Right lobe of liver (tissue), 6 donors: ENCODE data around the gene ZC3H13. TPM values are rescaled to one million over a fixed set of nuclear protein-coding genes. Genes with fewer than 3 reads are reported as not detected.

ENCODE experiments used
- ATAC-seq, 4 donors: fragments of 200-7000 bp; cut with Tn5 transposase; one replicate each; pipeline ENCODE4 v1.9.1; 2020; ENCODE audit warnings: mild to moderate bottlenecking in 4 of 4, moderate library complexity in 4 of 4
- DNase-seq, 3 donors: peaks; one replicate each; pipeline ENCODE4 v3.0.0-alpha.2; 2020
- H3K27ac ChIP-seq, 3 donors: fragments of 200-600 bp; one replicate each; pipeline ENCODE4 v1.8.0; 2022
- H3K27me3 ChIP-seq, 2 donors: fragments of 200-600 bp; one replicate each; pipeline ENCODE4 v1.8.0; 2022
- H3K36me3 ChIP-seq, 4 donors: fragments of 200-600 bp; sonication (generic) in 1 of 4; one replicate each; pipeline versions ENCODE4 v1.5.1 to v1.8.0; 2017 to 2022; ENCODE audit warnings: control low read depth in 1 of 4
- H3K4me1 ChIP-seq, 4 donors: fragments of 200-600 bp; sonication (generic) in 1 of 4; one replicate each; pipeline versions ENCODE4 v1.5.1 to v1.8.0; 2017 to 2022; ENCODE audit warnings: control low read depth in 1 of 4
- H3K4me3 ChIP-seq, 3 donors: fragments of 200-600 bp; one replicate each; pipeline ENCODE4 v1.8.0; 2022
- H3K9me3 ChIP-seq, 4 donors: fragments of 200-600 bp; sonication (generic) in 1 of 4; one replicate each; pipeline versions ENCODE4 v1.5.1 to v1.8.0; 2017 to 2022; ENCODE audit warnings: control low read depth in 1 of 4
- CTCF ChIP-seq, 4 donors: fragments of 200-600 bp in 3 of 4; fragments of 450-650 bp in 1 of 4; IDR thresholded peaks; one replicate each; pipeline versions ENCODE4 v1.5.1 to v1.8.0; 2016 to 2022; ENCODE audit warnings: antibody characterized with exemption in 4 of 4, mild to moderate bottlenecking in 2 of 4
- POLR2A ChIP-seq: fragments of 450-650 bp; IDR thresholded peaks from one replicate; pipeline ENCODE4 v1.6.1; 2017; ENCODE audit warnings: antibody characterized with exemption, mild to moderate bottlenecking
- WGBS: methylation state at CpG from one replicate; pipeline ENCODE4 v1.1.6; 2018; ENCODE audit warnings: low coverage, low lambda C conversion rate; ENCODE audit not compliant: insufficient coverage; ENCODE audit errors: missing lambda C conversion rate; 5-methylcytosine and 5-hydroxymethylcytosine counted together
- intact Hi-C, 2 donors: fragments of 100-400 bp; cut with DNase I; formaldehyde crosslinking; loops; one replicate each; pipeline versions ENCODE4 v1.11.2 to v1.14.1; 2022
- total RNA-seq, 6 experiments: library from RNA; depleted of rRNA in 2 of 6; stranded (reverse); fragments of >200 nt in 2 of 6; fragmentation: NEBNext Ultra II Directional in 3 of 6; extraction: Animal tissue kit (Norgen Biotek cat#: 25700) in 3 of 6; gene quantifications; one replicate each; pipeline versions ENCODE4 v1.1.0 to v1.2.4, GENCODE V29; 2016 to 2023
- donor health status: DM: no; HTN: yes; CAD: no.
- donor health status: DM: no; HTN: no; CAD: no.
- donor health status: DM: no; HTN: no; CAD: no.
- donor health status: DM: no; HTN: yes; CAD: no.
- donor health status: DM: no; HTN: yes; CAD: no.

The ZC3H13 gene
- total RNA-seq, 6 experiments from 2014 or later, result 20.3 to 52.8 (median 50.3) TPM

DNA sequence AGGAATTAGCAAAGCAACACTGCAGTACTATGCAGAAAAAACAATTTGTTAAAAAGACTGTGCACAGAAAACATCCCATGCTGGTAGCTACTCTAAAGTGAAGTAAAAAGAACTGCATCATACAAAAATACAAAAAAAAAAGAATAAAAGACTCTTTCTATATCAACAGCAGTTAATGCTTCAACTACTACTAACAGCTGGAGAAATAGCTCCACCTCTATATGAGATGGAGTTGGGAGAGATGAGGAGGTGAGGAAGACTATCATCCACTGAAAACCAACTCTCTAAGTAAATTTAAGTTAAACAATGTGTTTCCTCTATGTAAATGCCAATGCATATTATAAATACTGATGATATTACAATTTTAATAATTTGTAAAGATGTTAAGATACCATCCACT lies 1.8 kb downstream of the ZC3H13 start:
- Histone ChIP-seq H3K9me3 (no peaks in the 10 kb centered on the region), H3K36me3 (peaks cover 0 to 23% (median 10%) of the 10 kb centered on the region in 4 donors), H3K27me3 (no peaks in the 10 kb centered on the region), H3K4me1 (peaks cover 0 to 14% (median 5%) of the 10 kb centered on the region in 4 donors), H3K4me3 (no peak overlapping the region), H3K27ac (no peak overlapping the region)
- intact Hi-C loops, result no loop called here
- TF ChIP-seq POLR2A, result no peak
- TF ChIP-seq CTCF (IDR thresholded peaks at IDR 0.05), result no peak
- no peak for ATAC-seq
- no peak for DNase-seq

DNA sequence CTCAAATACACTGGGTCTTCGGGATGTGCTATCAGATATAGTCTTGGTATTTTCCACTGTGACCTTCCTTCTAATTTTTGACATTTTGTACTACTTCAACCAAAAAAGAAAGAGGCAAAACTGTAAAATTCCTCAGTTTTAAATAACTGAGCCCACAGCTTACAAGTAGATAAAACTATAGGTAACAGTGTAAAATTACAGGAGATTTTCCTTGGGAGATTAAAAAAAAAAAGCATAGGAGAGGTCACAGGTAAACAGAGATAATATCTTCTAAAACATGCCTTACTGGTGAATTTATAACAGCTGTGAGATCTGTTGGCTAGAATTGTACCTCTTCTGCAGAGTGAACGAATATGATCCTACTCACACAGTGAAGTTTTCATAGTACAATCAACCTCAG lies 7.1 kb downstream of the ZC3H13 start:
- DNase-seq (no peak), ATAC-seq (no peak)
- Histone ChIP-seq H3K4me3 (no peak overlapping the region), H3K27ac (no peak overlapping the region), H3K36me3 (peaks cover 0 to 23% (median 9%) of the 10 kb centered on the region in 4 donors), H3K9me3 (no peaks in the 10 kb centered on the region), H3K27me3 (no peaks in the 10 kb centered on the region), H3K4me1 (no peaks in the 10 kb centered on the region)
- WGBS, result 74% methylated on average over 2 of the region's 2 CpGs
- intact Hi-C loops, result no loop called here
- TF ChIP-seq POLR2A (no peak), CTCF (IDR thresholded peaks at IDR 0.05) (no peak)

GRCh38 chr13:46043647-46044046 lies 8.9 kb downstream of the ZC3H13 start:
- ATAC-seq (no peak), DNase-seq (no peak)
- no peak overlapping the region for H3K4me3 ChIP-seq
- no peak overlapping the region for H3K27ac ChIP-seq
- H3K27me3 ChIP-seq, result no peaks in the 10 kb centered on the region
- H3K36me3 ChIP-seq, result peaks cover 0 to 30% (median 9%) of the 10 kb centered on the region in 4 donors
- intact Hi-C loops, result no loop called here
- WGBS, result 96% methylated on average over 5 of the region's 5 CpGs
- no peaks in the 10 kb centered on the region for H3K9me3 ChIP-seq
- TF ChIP-seq POLR2A, result no peak
- no peak for TF ChIP-seq CTCF (IDR thresholded peaks at IDR 0.05)
- H3K4me1 ChIP-seq, result no peaks in the 10 kb centered on the region

DNA sequence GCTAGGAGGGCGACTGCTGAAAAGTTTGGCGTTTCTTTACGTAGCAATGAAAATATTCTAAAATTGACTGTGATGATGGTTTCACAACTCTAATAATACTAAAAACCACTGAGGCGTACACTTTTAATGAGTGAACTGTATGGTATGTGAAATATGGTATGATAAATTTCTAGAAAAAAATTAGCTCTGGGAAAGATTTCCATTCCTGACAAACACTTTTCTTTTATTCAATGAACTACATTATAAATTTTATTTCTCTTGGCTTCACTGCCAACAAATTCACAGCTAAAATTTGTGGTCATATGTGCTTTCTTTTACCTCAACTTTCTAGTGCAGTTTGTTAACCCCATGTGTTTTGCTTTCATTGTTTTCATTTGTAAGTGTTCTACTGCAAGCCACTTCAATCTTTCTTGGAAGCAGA lies 11.1 kb downstream of the ZC3H13 start:
- no peak for DNase-seq
- Histone ChIP-seq H3K9me3 (no peaks in the 10 kb centered on the region), H3K27ac (no peak overlapping the region), H3K4me1 (no peaks in the 10 kb centered on the region), H3K4me3 (no peak overlapping the region), H3K27me3 (no peaks in the 10 kb centered on the region), H3K36me3 (peaks cover 0 to 47% (median 15%) of the 10 kb centered on the region in 4 donors)
- TF ChIP-seq POLR2A (no peak), CTCF (IDR thresholded peaks at IDR 0.05) (no peak)
- ATAC-seq, result no peak
- 89% methylated on average over 4 of the region's 4 CpGs for WGBS
- intact Hi-C loops, result no loop called here

DNA sequence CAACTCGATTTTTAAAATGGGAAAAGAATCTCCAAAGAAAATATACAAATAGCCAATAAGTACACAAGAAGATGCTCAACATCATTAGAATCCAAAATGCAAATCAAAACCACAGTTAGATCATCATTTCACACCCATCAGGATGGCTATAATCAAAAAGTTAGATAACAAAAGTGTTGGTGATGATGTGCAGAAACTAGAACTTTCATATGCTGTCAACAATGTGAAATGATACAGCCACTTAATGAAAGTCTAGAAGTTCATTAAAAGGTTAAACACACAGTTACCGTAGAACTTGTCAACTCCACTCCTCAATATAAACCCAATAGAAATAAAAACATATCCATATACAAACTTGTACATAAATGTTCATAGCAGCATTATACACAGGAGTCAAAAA lies 11.8 kb downstream of the ZC3H13 start:
- ATAC-seq, result no peak
- no peaks in the 10 kb centered on the region for H3K9me3 ChIP-seq
- no peak overlapping the region for H3K27ac ChIP-seq
- no peaks in the 10 kb centered on the region for H3K4me1 ChIP-seq
- TF ChIP-seq CTCF (IDR thresholded peaks at IDR 0.05) (no peak), POLR2A (no peak)
- no peak overlapping the region for H3K4me3 ChIP-seq
- H3K36me3 ChIP-seq, result peaks cover 0 to 47% (median 15%) of the 10 kb centered on the region in 4 donors
- DNase-seq, result no peak
- intact Hi-C loops, result no loop called here
- 73% methylated on average over 2 of the region's 2 CpGs for WGBS
- no peaks in the 10 kb centered on the region for H3K27me3 ChIP-seq
